Right renal pelvis (tissue), 4 donors: Measurements from ENCODE around the gene DEFB112. TPM values are rescaled to one million over a fixed set of nuclear protein-coding genes. Genes with fewer than 3 reads are reported as not detected.

Experiments used
- DNase-seq, 4 donors: peaks; one replicate each; pipeline ENCODE4 v3.0.0-alpha.2; 2013; ENCODE audit warnings: low read depth in 4 of 4, low spot score in 3 of 4, missing footprints in 1 of 4
- polyA plus RNA-seq, 4 donors: library from polyadenylated mRNA; unstranded; fragments of 120-200 nt; gene quantifications; one replicate each; pipeline ENCODE4 v1.2.1, GENCODE V29; 2013; ENCODE audit not compliant: insufficient read length in 4 of 4

The DEFB112 gene
- polyA plus RNA-seq: not detected

- no peak for DNase-seq
Observed at GRCh38 chr6:50049829-50050228, at the start of gene DEFB112. TSS of gene DEFB112 (minus strand) at chr6:50049929. CDS start at chr6:50049869, 60 bp downstream.

DNA sequence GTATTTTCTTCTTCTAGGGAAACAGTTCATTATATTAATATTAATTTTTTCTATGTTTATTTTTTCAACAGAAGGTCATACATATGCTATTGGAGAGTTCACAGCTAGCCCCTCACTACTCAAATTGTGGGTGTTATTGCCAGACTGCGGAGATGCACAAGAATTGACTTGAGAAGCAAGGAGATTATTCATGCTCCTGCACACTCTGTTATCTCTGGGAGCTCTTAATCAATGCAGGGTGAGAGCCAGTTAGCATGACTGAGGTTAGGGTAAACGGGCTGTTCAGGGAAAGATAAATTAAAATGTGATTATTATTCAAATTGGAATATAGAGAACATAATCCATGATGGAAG is 48.9 kb upstream of the DEFB112 start:
- no peak for DNase-seq

DNA sequence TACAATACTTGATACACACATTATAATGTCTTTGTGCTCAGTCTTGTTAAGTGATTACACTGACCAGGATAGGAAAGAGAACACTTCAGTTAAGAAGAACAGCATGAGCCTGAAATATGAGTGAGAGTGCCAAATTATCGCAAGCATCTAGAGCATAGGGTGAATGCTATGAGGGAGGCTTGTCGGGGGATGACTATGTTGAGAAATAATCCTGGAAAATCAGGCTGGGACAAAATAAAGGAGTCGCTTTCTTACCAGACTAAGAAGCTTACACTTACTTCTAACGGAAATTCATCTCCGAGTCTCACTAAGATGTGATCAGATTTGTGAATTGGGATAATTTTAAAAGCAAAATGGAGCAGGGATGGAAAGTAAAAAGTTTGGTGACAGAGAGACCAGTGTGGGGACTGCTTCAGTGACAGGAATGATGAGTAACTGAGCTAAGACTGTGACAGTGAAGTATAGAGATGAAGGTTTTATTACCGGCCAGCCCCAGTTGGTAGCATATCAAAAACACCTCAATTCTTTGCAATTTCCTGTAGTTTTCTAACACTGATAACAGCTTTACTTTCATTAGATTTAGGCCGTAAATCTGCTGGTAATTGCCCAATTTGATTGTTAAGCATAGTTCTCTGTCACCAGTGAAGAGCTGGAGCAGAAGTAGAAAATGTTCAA is 48.4 kb upstream of the DEFB112 start:
- no peak for DNase-seq

GRCh38 chr6:50096296-50096695 is 46.6 kb upstream of the DEFB112 start:
- DNase-seq: no peak

GRCh38 chr6:50093938-50094272 is 44.2 kb upstream of the DEFB112 start:
- no peak for DNase-seq

DNA sequence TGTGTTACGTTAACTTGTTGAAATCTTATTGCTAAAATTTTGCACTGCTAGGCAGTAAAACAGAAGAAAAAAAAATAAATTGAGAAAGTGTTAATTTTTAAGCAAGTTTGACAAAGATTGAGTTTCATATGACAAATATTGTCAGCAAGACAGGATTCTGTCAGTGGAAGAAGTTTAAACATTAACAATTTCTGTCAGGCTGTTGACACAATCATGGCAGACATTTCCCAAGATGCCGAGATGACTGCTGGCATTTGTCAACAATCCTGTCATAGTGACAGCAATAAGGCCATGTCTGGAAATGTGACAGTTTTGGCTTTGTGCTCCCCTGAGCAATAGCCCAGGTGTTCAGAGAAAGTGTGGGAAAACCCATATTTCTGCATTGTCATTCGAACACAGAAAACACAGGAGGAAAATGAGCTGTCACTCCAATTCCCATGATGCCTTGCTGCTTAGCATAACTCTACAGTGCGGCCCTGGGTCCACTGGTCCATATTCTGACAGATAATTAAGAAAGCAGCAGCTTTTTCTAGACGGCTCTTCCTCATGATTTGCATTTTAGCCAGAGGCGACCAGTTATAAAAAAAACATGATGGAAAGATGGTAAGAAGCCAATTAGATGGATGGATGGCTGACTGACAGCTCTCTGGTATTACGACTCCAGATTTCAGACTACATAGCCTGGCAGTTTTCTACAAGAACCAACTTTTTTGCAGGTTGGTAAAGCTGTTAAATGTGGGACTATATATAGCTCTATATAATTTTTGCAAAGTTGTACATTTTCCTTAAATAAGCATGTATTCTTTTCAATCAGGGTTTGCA is 43.6 kb upstream of the DEFB112 start:
- DNase-seq: no peak

DNA sequence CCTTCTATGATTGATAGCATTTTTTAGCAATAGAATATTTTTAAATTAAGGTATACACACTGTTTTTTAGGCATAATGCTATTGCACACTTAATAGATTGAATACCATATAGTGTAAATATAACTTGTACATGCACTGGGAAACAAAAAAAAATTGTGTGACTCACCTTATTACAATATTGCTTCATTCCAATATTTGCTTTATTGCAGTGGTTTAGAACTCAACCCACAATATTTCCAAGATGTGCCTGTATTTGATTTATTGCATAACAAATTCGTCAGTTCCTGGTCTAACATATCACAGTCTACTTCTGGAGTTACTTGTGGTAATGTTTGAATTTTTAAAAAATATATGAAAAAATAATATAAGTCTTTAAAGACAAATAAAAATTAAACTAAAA is 41.9 kb upstream of the DEFB112 start:
- no peak for DNase-seq

GRCh38 chr6:50089911-50090310 is 40.2 kb upstream of the DEFB112 start:
- DNase-seq: no peak

DNA sequence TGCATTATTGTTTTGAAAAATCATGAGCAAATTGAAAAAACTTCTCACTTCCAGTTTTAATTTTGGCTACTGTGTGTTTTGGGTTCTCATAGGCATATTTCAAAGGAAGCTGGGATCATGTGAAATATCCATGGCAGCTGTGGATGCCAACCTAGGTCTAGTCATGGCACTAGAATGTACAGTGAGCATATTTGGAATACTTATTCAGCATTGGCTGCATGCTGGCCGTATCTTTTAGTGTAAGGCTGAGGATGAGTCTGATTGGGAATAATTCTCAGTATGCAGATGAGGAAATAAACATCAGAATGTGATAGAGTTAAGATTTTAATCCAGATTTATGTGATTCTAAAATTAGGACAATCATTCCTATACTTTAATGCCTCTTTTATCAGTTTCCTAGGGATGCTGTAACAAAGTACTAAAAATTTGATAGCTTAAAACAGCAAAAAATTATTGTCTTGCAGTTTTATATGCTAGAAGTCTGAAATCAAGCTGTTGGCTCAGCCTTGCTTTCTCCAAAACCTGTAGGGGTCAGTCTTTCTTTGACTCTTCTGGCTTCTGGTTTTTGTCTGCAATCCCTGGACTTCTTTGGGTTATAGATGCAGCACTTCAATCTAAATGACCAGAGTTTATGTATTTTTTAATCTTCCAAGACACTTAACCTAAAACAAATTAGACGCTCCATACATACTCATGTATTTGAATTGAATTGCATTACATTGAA is 37.7 kb upstream of the DEFB112 start:
- no peak for DNase-seq

GRCh38 chr6:50077385-50077784 is 27.7 kb upstream of the DEFB112 start:
- no peak for DNase-seq

- DNase-seq: no peak
Observed at GRCh38 chr6:50076431-50076830, 26.7 kb upstream of the DEFB112 start.

GRCh38 chr6:50071921-50072320 is 22.2 kb upstream of the DEFB112 start:
- DNase-seq: no peak

- no peak for DNase-seq
Observed at GRCh38 chr6:50070101-50070500, 20.4 kb upstream of the DEFB112 start.

GRCh38 chr6:50062051-50062450 is 12.3 kb upstream of the DEFB112 start:
- DNase-seq: no peak

DNA sequence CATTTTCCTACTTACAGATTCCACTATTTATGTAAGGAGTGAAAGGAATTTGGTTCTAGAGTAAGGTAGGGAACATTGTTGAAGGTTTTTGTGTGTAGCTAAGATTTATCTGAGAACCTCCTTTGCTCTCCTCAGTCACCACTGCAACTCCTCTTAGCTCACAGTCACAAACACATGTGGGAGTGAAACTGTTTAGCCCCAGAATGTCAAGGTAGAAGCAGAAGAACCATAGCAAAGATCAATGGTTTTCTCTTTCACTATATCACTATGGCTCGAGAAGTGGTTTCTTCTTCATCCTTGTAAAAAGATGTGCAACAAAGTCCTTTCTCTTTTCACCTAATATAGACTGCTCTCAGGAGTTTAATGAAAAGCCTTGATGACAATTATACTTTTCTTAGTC is 6.5 kb upstream of the DEFB112 start:
- no peak for DNase-seq

GRCh38 chr6:50047026-50047425 is 2.7 kb downstream of the DEFB112 start:
- DNase-seq: no peak

- no peak for DNase-seq
Observed at GRCh38 chr6:50030777-50031562, 18.8 kb downstream of the DEFB112 start.

GRCh38 chr6:50030350-50030749 is 19.4 kb downstream of the DEFB112 start:
- no peak for DNase-seq

DNA sequence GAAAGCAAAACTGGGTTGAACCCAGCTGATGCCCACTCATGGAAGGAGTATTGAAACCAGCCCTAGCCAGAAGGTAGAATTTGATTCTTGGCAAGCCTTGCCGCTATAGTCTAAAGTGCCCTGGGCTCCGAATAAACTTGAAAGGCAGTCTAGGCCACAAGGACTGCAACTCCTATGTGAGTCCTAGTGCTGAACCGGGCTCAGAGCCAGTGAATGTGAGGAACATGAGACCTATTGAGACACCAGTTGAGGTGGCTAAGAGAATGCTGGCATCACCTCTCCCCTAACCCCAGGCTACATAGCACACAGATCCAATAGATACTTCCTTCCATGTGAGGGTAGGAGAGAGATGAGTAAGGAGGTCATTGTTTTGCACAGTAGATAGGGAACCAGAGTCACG is 24.5 kb downstream of the DEFB112 start:
- no peak for DNase-seq

- no peak for DNase-seq
Observed at GRCh38 chr6:50021894-50022293, 27.8 kb downstream of the DEFB112 start, which contains the start of gene DEFB110. TSS of gene DEFB110 (minus strand) at chr6:50021994. CDS start at chr6:50021935, 59 bp downstream.

DNA sequence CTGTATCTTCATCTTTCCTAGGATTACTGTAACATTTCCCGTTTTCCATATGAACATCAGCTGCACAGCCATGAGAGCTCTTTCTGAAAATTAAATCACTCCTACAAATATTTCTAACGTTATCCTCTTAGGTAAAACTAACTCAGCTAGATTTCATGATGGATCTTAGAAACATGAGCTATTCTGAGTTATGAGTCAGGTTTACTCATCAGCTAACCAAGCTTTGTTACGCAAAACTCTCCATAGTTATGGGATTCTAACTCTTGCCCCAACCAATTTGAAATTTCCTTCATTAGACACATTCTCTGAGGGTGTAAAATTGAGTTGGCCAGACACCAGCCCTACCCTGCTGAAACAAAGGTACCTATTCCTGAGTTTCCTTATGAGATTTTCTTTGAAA is 41.9 kb downstream of the DEFB112 start:
- no peak for DNase-seq
